ENCODE data around the gene HES2.
"Not testable (repeated sequence)": the region's sequence is repeated elsewhere in the genome, so short reads cannot be mapped to it uniquely, and the experiment has no call there.

- not testable (repeated sequence) for TF ChIP-seq POLR2A (IDR thresholded peaks at IDR 0.05); EP300 (IDR thresholded peaks at IDR 0.05; ENCODE audit: low read depth); POLR2AphosphoS5 (IDR thresholded peaks at IDR 0.05)
- TF ChIP-seq, protein P1, sequence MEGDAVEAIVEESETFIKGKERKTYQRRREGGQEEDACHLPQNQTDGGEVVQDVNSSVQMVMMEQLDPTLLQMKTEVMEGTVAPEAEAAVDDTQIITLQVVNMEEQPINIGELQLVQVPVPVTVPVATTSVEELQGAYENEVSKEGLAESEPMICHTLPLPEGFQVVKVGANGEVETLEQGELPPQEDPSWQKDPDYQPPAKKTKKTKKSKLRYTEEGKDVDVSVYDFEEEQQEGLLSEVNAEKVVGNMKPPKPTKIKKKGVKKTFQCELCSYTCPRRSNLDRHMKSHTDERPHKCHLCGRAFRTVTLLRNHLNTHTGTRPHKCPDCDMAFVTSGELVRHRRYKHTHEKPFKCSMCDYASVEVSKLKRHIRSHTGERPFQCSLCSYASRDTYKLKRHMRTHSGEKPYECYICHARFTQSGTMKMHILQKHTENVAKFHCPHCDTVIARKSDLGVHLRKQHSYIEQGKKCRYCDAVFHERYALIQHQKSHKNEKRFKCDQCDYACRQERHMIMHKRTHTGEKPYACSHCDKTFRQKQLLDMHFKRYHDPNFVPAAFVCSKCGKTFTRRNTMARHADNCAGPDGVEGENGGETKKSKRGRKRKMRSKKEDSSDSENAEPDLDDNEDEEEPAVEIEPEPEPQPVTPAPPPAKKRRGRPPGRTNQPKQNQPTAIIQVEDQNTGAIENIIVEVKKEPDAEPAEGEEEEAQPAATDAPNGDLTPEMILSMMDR (IDR thresholded peaks at IDR 0.05) = not testable (repeated sequence)
Observed at GRCh38 chr1:6445929-6446328, 26.2 kb upstream of the HES2 start.

All from transverse colon (tissue), 4 donors.